NCI-H1092 treated with DMSO at 0.1 percent for 48 hours (cell line): ENCODE data around the gene DLK1.

Experiments
- DNase-seq: peaks from one replicate; lab custom pipeline; 2025; lab: John Stamatoyannopoulos, UW

Gene DLK1

DNA sequence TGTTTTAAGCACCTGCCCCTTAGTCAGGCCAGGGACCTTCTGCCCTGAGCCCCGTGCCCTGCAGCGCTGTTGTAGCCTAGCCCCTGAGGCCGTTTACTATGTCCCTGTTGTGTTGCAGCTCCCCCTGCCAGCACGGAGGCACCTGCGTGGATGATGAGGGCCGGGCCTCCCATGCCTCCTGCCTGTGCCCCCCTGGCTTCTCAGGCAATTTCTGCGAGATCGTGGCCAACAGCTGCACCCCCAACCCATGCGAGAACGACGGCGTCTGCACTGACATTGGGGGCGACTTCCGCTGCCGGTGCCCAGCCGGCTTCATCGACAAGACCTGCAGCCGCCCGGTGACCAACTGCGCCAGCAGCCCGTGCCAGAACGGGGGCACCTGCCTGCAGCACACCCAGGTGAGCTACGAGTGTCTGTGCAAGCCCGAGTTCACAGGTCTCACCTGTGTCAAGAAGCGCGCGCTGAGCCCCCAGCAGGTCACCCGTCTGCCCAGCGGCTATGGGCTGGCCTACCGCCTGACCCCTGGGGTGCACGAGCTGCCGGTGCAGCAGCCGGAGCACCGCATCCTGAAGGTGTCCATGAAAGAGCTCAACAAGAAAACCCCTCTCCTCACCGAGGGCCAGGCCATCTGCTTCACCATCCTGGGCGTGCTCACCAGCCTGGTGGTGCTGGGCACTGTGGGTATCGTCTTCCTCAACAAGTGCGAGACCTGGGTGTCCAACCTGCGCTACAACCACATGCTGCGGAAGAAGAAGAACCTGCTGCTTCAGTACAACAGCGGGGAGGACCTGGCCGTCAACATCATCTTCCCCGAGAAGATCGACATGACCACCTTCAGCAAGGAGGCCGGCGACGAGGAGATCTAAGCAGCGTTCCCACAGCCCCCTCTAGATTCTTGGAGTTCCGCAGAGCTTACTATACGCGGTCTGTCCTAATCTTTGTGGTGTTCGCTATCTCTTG is 7.6 kb downstream of the DLK1 start:
- no peak for DNase-seq

DNA sequence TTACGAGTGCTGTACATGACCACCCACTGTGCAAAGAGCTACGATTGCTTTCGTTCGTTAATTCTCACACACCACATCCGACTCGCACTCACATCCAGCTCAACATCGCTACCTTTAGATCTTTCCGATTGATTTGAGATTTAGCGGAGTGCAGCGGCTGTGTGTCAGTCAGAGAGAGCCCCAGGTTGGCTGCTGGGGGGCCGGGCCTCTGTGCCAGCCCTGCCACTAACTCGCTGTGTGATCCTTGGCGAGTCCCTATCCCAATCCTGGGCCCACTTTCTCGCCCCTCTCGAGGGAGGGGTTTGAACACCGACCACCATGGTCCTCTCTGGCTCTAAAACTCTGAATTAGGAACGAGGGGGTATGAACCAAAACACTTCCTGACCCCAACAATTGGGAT is 8.6 kb downstream of the DLK1 start:
- DNase-seq: no peak

- no peak for DNase-seq
These were observed 9.8 kb downstream of the DLK1 start for GRCh38 chr14:100736269-100737180.

DNA sequence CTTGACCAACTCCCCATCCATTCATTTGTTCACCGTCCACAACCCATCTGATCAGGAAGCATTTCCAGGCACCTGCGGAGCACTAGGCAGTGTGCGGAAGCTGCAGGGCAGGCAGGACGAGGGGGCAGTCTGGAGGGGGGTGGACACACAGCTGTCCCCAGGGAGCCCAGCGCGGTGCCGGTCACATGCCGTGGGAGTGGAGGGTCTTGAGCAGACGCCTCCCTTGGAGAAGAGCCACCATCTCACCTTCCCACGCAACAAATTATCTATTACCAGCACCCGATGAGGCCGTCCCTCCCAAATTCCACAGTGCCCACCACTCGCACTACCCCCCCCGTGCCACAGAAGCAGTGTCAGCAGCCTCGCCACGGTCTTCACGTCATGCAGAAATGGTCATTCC is 10.8 kb downstream of the DLK1 start:
- DNase-seq: no peak

- no peak for DNase-seq
These were observed 11.6 kb downstream of the DLK1 start for GRCh38 chr14:100738269-100738691.

DNA sequence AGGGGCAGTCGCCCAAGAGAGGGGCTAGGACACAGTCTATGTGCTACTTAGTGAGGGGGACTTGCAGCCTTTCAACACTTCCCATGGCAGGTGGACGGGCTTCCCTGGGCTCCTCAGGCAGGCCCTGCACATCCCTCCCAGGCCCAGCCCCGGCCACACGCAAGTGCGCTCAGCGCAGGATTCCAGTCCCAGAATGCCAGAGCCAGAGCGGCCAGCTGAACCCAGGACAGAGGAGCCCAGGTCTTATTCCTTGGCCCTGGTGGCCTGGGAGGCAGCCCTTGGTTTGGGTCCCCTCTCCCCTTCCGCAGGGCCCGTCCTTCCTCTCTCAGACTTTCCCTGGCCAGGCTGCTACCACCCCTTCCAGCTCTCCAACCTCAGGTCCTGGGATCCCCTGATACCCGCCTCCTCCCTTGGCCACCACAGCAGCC is 12.0 kb downstream of the DLK1 start:
- DNase-seq: no peak

GRCh38 chr14:100739306-100739705 is 12.6 kb downstream of the DLK1 start:
- no peak for DNase-seq

- no peak for DNase-seq
These were observed 13.6 kb downstream of the DLK1 start for GRCh38 chr14:100740196-100740825.

- no peak for DNase-seq
These were observed 14.2 kb downstream of the DLK1 start for GRCh38 chr14:100740929-100741328.

DNA sequence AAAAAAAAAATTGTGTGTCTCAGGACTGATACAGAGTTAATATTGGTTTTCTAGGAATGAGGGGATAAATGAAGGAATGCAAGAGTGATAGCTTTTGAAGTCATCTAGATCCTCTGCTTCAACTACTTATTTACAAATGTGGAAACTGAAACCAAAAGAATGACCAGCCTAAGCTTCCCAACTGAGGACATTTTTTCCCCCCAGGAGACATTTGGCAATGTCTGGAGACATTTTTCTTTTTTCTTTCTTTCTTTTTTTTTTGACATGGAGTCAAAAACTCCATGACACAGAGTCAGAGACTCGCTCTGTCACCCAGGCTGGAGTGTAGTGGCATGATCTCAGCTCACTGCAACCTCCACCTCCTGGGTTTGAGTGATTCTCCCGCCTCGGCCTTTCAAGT is 15.3 kb downstream of the DLK1 start:
- no peak for DNase-seq

DNA sequence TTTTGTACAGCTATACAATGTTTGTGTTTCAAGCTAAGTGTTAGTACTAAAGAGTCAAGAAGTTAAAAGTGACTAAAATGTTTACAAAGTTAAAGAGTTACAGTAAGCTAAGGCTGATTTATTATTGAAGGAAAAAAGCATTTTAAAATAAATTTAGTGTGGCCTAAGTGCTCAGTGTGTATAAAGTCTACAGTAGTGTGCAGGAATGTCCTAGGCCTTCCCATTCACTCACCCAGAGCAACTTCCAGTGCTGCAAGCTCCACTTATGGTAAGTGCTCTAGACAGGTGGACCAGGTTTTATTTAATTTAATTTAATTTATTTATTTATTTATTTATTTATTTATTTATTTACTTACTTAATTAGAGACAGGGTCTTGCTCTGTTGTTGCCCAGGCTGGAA is 19.6 kb downstream of the DLK1 start:
- no peak for DNase-seq

DNA sequence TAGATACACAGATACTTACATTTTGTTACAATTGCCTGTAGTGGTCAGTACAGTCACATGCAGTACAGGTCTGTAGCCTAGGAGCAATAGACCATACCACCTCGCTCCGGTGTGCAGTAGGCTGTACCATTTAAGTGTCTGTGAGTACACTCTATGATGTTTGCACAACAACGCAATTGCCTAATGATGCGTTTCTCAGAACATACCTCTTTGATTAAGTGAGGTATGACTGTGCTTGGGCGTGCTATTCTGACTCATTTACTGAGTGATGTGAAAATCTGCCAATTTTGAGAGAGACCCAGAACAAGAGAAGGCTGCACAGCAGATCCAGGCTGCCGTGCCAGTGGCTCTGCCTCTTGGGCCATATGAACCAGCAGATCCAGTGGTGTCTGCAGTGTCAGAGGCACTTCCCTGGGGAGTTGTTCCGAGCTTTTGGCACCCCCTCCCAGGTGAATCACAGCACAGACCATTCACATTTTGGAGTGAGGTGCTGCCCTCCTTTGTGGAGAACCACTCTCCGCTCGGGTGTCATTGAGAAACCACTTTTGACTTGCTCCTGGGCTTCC is 20.4 kb downstream of the DLK1 start:
- DNase-seq: peak; percentile 75

DNA sequence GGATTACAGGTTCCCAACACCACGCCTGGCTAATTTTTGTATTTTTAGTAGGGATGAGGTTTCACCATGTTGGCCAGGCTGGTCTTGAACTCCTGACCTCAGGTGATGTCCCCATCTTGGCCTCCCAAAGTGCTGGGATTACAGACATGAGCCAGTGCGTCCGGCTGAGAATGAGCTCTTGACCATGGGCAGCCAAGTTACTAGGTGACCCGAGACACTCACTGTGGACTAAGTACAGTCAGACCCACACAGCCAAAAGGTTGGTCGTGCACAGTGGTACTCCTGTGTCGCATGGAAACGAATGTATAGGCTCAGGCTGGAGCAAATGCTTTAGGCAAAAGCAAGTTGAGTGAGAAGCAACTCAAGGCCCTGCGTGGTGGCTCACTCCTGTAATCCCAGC is 21.0 kb downstream of the DLK1 start:
- no peak for DNase-seq

- DNase-seq: no peak
These were observed 21.7 kb downstream of the DLK1 start for GRCh38 chr14:100748403-100748802.

- DNase-seq: no peak
These were observed 22.3 kb downstream of the DLK1 start for GRCh38 chr14:100748944-100749343.

GRCh38 chr14:100749967-100750597 is 23.4 kb downstream of the DLK1 start:
- DNase-seq: no peak

DNA sequence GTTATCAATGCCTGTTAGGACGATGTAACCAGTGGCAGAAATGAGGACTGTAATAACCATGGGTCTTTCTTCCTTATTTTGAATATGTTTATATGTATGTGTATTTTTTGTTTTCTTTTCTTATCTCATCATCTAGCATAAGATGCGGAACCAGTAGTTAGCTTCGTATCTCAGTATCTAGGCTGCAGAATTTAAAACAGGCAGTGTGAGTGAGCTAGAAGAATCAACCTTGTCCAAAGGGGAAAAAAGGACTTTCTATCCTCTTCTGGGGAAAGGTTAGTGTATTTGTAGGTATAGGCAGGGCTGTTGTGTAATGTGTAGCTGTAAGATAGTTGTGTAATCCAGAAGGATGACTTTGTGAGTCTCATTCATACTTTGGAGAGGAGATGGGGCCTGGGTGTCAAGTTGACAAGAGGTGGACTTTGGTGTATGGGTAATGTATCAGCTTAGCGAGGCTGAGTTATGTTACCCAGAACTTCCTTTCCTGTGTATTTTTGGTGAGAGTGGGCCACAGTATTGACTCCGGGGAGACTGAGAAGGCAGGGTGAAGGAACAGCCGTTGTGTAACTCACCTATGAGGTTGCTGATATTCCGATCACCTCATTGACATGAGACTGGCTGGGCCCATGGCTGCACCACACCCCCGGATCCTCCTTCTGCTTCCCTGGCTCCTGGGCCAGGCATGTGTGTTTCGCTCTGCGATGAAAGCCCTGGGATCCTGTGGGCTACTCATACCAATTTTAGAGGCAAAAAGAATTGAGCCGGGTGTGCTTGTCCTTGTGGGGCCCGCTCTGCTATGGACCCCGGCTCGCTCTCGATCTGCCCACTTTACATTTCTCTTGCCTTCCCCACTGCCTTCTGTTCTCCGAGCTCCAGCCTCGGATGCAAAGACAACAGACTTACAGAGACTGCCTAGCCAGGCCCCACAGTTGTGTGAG is 24.3 kb downstream of the DLK1 start:
- DNase-seq: no peak

DNA sequence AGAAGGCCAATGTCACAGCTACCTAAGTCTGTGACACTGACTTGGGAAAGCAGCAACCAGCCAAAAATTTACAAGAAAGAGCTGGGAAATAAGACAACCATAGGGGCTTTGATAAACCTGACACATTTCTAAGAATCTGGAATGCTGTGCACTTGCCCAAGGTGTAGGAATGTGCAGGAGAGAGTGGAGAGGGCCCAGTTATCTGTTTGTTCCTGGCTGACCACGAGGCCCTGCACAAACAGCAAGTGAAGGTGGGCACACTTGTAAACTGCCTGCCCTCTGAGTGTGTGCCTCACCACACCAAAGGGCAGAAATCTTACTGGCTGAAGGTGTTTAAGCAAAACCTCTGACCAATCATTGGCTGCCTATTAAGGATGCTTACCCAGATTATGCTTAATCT is 27.3 kb downstream of the DLK1 start:
- no peak for DNase-seq

GRCh38 chr14:100755649-100756048 is 29.0 kb downstream of the DLK1 start:
- no peak for DNase-seq

DNA sequence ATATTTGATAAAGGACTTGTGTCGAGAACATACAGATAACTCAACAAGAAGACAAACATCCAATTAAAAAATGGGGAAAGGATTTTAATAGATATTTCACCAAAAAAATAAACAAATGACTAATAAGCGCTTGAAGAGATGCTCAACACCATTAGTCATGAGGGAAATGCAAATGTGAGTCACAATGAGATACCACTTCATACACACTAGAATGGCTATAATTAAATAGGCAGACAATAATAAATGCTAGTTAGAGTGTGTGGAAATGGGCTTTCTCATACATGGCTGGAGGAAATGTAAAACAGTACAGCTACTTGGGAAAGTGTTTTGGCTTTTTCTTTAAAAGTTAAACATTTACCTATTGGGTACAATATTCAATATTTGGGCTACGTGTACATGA is 34.8 kb downstream of the DLK1 start:
- DNase-seq: no peak
